Lower lobe of right lung (tissue), 2 donors: ENCODE data around the gene DEXI. TPM values are rescaled to one million over a fixed set of nuclear protein-coding genes. Genes with fewer than 3 reads are reported as not detected.
A peak's percentile ranks its signal among the peaks of the same experiment; 100 is the strongest.

ENCODE experiments used
- ATAC-seq, 2 donors: fragments of 200-7000 bp; cut with Tn5 transposase; one replicate each; pipeline ENCODE4 v1.9.1; 2020 to 2022; ENCODE audit warnings: mild to moderate bottlenecking in 2 of 2, moderate library complexity in 2 of 2
- DNase-seq: peaks from one replicate; pipeline ENCODE4 v3.0.0-alpha.2; 2020
- H3K27ac ChIP-seq: fragments of 200-600 bp; one replicate; pipeline ENCODE4 v1.8.0; 2022
- H3K27me3 ChIP-seq: fragments of 200-600 bp; one replicate; pipeline ENCODE4 v1.8.0; 2022; ENCODE audit warnings: low read depth
- H3K36me3 ChIP-seq: fragments of 200-600 bp; one replicate; pipeline ENCODE4 v1.8.0; 2022; ENCODE audit warnings: mild to moderate bottlenecking
- H3K4me1 ChIP-seq: fragments of 200-600 bp; one replicate; pipeline ENCODE4 v1.8.0; 2022
- H3K4me3 ChIP-seq: fragments of 200-600 bp; one replicate; pipeline ENCODE4 v1.8.0; 2022; ENCODE audit warnings: mild to moderate bottlenecking
- H3K9me3 ChIP-seq: fragments of 200-600 bp; one replicate; pipeline ENCODE4 v1.8.0; 2022
- intact Hi-C: fragments of 100-400 bp; cut with DNase I; formaldehyde crosslinking; loops from one replicate; pipeline ENCODE4 v1.11.0; 2022
- total RNA-seq: library from RNA; stranded (reverse); fragmentation: NEBNext Ultra II Directional; extraction: Animal tissue kit (Norgen Biotek cat#: 25700); gene quantifications from one replicate; pipeline ENCODE4 v1.2.1, GENCODE V29; 2021
- TF ChIP-seq, protein P1 (sequence below): fragments of 200-600 bp; IDR thresholded peaks from one replicate; pipeline ENCODE4 v1.8.0; 2022; ENCODE audit warnings: antibody characterized with exemption, mild to moderate bottlenecking
- donor health status: DM: no; HTN: yes; CAD: no; lungs with severe emphysema.

The DEXI gene
- total RNA-seq, 1 donor from 2014 or later, result 29.9 TPM

DNA sequence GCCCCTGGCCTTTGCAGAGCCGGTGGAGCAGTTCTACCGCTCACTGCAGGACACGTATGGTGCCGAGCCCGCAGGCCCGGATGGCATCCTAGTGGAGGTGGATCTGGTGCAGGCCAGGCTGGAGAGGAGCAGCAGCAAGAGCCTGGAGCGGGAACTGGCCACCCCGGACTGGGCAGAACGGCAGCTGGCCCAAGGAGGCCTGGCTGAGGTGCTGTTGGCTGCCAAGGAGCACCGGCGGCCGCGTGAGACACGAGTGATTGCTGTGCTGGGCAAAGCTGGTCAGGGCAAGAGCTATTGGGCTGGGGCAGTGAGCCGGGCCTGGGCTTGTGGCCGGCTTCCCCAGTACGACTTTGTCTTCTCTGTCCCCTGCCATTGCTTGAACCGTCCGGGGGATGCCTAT, 35.8 kb downstream of the DEXI start:
- Histone ChIP-seq H3K9me3 (no peaks in the 10 kb centered on the region), H3K4me3 (no peak overlapping the region), H3K27ac (no peak overlapping the region), H3K36me3 (peaks cover 95% of the 10 kb centered on the region), H3K4me1 (no peaks in the 10 kb centered on the region), H3K27me3 (no peaks in the 10 kb centered on the region)
- TF ChIP-seq, protein P1, sequence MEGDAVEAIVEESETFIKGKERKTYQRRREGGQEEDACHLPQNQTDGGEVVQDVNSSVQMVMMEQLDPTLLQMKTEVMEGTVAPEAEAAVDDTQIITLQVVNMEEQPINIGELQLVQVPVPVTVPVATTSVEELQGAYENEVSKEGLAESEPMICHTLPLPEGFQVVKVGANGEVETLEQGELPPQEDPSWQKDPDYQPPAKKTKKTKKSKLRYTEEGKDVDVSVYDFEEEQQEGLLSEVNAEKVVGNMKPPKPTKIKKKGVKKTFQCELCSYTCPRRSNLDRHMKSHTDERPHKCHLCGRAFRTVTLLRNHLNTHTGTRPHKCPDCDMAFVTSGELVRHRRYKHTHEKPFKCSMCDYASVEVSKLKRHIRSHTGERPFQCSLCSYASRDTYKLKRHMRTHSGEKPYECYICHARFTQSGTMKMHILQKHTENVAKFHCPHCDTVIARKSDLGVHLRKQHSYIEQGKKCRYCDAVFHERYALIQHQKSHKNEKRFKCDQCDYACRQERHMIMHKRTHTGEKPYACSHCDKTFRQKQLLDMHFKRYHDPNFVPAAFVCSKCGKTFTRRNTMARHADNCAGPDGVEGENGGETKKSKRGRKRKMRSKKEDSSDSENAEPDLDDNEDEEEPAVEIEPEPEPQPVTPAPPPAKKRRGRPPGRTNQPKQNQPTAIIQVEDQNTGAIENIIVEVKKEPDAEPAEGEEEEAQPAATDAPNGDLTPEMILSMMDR, result no peak
- DNase-seq (no peak), ATAC-seq (peak in 1 of 2 donors; percentile 4)
- intact Hi-C loops, result no loop called here

DNA sequence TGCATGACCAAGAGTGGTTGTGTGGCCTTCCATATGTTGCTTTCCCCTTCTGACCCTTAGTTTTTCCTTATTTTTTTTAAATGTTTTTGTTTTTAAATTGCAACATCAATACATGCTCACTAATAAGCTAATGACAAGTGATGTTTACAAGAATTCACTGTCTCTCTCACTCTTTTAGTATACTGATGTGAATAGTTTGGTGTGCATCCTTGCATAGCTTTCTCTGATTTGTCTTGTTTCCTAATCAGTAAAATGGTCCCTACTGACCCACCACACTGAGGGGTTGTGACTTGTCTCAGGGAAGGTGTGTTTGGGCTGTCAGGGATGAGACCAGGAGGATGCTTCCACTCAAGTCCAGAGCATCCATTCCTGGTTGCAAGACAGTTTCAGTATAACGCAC, 39.3 kb downstream of the DEXI start:
- TF ChIP-seq, protein P1, result no peak
- Histone ChIP-seq H3K4me1 (no peaks in the 10 kb centered on the region), H3K4me3 (no peak overlapping the region), H3K27ac (no peak overlapping the region), H3K27me3 (no peaks in the 10 kb centered on the region), H3K36me3 (peaks cover 96% of the 10 kb centered on the region), H3K9me3 (no peaks in the 10 kb centered on the region)
- intact Hi-C loops, result no loop called here
- ATAC-seq (no peak), DNase-seq (no peak)

DNA sequence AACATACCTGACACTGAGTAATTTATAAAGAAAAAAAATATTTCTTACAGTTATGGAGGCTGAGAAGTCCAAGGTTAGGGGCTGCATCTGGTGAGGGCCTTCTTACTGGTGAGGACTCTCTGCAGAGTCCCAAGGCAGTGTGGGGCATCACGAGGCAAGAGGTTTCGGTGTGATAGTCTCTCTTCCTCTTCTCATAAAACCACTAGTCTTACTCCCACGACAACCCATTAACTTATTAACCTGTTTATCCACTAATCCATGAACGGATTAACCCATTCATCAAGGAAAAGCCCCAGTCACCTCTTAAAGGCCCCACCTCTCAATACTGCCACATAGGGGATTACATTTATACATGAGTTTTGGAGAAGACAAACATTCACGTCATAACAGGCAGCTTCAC, 45.1 kb downstream of the DEXI start:
- intact Hi-C loops, result no loop called here
- Histone ChIP-seq H3K9me3 (no peaks in the 10 kb centered on the region), H3K27me3 (no peaks in the 10 kb centered on the region), H3K4me3 (no peak overlapping the region), H3K27ac (no peak overlapping the region), H3K36me3 (peaks cover 67% of the 10 kb centered on the region), H3K4me1 (peaks cover 27% of the 10 kb centered on the region)
- DNase-seq (no peak), ATAC-seq (peak in 1 of 2 donors; percentile 39)
- TF ChIP-seq, protein P1, result no peak

DNA sequence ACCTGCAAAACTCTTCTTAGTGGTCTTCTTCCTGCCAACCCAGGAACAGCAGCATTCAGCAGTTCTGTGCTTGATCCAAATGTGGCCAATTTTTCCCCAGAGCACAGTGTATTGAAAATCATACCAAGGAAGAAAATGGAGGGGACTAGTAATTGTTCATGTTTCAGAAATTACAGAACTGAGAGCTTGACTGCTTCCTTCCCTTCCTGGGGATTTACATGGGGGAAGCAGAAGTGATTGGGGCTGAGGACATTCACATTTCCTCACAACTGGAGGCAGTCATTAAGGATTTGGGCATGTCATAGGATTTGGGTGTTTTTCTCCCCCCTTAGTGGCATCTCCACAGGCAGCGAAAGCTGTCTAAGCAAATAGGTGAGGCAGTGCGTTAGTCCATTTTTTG, 45.5 kb downstream of the DEXI start:
- TF ChIP-seq, protein P1, result no peak
- ATAC-seq, result peak; percentile 54 to 56
- H3K27ac ChIP-seq, result no peak overlapping the region
- intact Hi-C loops, result no loop called here
- H3K36me3 ChIP-seq, result peaks cover 63% of the 10 kb centered on the region
- no peak overlapping the region for H3K4me3 ChIP-seq
- H3K4me1 ChIP-seq, result peaks cover 31% of the 10 kb centered on the region
- no peaks in the 10 kb centered on the region for H3K9me3 ChIP-seq
- no peaks in the 10 kb centered on the region for H3K27me3 ChIP-seq
- DNase-seq, result no peak

DNA sequence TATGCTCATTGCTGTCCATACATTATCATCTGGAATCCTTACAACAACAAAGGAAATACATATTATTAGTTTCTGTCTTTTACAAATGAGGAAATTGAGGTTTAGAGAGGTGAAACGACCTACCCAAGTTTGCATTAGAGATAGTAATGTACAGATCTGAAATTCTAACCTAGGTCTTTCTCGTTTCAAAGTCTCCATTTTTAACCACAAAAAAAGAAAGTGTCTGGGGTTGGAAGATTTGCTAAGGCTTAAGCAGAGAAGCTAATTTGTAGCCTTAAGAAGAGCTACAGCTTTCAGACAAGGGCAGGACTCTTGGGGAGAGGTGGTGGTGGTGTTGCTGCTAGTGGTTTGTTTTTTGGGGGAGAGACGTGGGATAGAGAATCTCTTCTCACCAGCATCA, 46.1 kb downstream of the DEXI start:
- DNase-seq, result no peak
- Histone ChIP-seq H3K27me3 (no peaks in the 10 kb centered on the region), H3K9me3 (no peaks in the 10 kb centered on the region), H3K36me3 (peaks cover 58% of the 10 kb centered on the region), H3K27ac (no peak overlapping the region), H3K4me3 (no peak overlapping the region), H3K4me1 (peaks cover 33% of the 10 kb centered on the region)
- TF ChIP-seq, protein P1, result no peak
- intact Hi-C loops, result no loop called here
- no peak for ATAC-seq
